ENCODE data around the gene SBSN. TPM values are rescaled to one million over a fixed set of nuclear protein-coding genes. Genes with fewer than 3 reads are reported as not detected.

The SBSN gene
- total and polyA plus RNA-seq, 2 experiments from 2014 or later: 3.2 to 7.9 TPM

- Histone ChIP-seq H3K4me1 (ENCODE audit: insufficient read depth) (0 out of 2 replicates have a peak, but pooled peaks cover 5% of the 10 kb centered on the region), H3K27ac (no peak overlapping the region), H3K79me2 (ENCODE audit: insufficient read depth) (no peaks in the 10 kb centered on the region), H3K9me3 (ENCODE audit: low read depth) (no peaks in the 10 kb centered on the region), H3F3A (ENCODE audit: insufficient read depth) (no peaks in the 10 kb centered on the region), H3K4me2 (ENCODE audit: unreplicated experiment) (no peak overlapping the region), H3K9me2 (ENCODE audit: insufficient read depth) (no peaks in the 10 kb centered on the region), H2AFZ (no peak overlapping the region), H3K4me3 (no peak overlapping the region), H3K36me3 (ENCODE audit: low read depth) (no peaks in the 10 kb centered on the region), H3K27me3 (replicated peaks; ENCODE audit: insufficient read depth) (peaks cover 9% of the 10 kb centered on the region; the same call in 1 of the 2 replicates), H4K20me1 (ENCODE audit: insufficient read depth) (no peaks in the 10 kb centered on the region), H3K9ac (no peak overlapping the region)
- in situ Hi-C loops (cut with MboI): loop anchor here (10.0 kb wide), 1 partner anchor 143 kb away; the partner anchor contains the start of gene FFAR3
- no peak for TF ChIP-seq EZH2 (IDR thresholded peaks at IDR 0.05; ENCODE audit: insufficient read depth, poor library complexity, severe bottlenecking)
- no peak for TF ChIP-seq EZH2phosphoT487 (IDR thresholded peaks at IDR 0.05; ENCODE audit: insufficient read depth, low read depth)
- 76 to 84% methylated on average over 3 of the region's 3 CpGs for WGBS, 2 experiments (ENCODE audit: low coverage in 1 of 2, low lambda C conversion rate in 2 of 2, missing lambda C conversion rate in 2 of 2)
- no peak for DNase-seq
These were observed 29.9 kb downstream of the SBSN start for GRCh38 chr19:35498220-35498619.

DNA sequence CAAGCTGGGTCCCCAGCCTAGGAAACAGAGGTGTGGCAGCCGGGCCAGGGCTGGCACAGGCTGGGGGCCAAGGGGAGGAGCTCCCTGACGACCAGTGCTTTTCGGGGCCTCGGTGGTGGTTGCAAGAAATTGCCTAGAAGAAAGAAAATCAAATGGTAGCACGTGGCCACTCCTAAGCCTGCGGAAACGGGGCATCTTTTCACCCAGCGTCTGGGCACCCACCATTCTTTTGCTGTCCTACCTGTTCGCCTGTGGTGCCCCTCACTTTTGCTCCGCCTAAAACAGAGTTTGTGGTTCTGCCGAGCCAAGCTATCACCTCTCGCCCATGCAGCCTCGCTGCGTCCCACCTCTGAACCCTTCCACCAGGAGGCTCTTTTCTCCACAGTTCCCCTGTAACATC is 30.7 kb downstream of the SBSN start:
- no peak for DNase-seq
- H3K4me2 ChIP-seq (ENCODE audit: unreplicated experiment): no peak overlapping the region
- no peak overlapping the region for H3K27ac ChIP-seq
- no peaks in the 10 kb centered on the region for H4K20me1 ChIP-seq (ENCODE audit: insufficient read depth)
- no peaks in the 10 kb centered on the region for H3K79me2 ChIP-seq (ENCODE audit: insufficient read depth)
- TF ChIP-seq EZH2 (IDR thresholded peaks at IDR 0.05; ENCODE audit: insufficient read depth, poor library complexity, severe bottlenecking) (no peak), EZH2phosphoT487 (IDR thresholded peaks at IDR 0.05; ENCODE audit: insufficient read depth, low read depth) (no peak)
- no peaks in the 10 kb centered on the region for H3K9me2 ChIP-seq (ENCODE audit: insufficient read depth)
- H3K27me3 ChIP-seq (replicated peaks; ENCODE audit: insufficient read depth): peaks cover 17% of the 10 kb centered on the region; the same call in 1 of the 2 replicates
- 0 out of 2 replicates have a peak, but pooled peaks cover 5% of the 10 kb centered on the region for H3K4me1 ChIP-seq (ENCODE audit: insufficient read depth)
- no peaks in the 10 kb centered on the region for H3K36me3 ChIP-seq (ENCODE audit: low read depth)
- no peaks in the 10 kb centered on the region for H3K9me3 ChIP-seq (ENCODE audit: low read depth)
- no peaks in the 10 kb centered on the region for H3F3A ChIP-seq (ENCODE audit: insufficient read depth)
- H3K9ac ChIP-seq: no peak overlapping the region
- H3K4me3 ChIP-seq: no peak overlapping the region
- in situ Hi-C loops (cut with MboI): loop anchor here (10.0 kb wide), 1 partner anchor 143 kb away; the partner anchor contains the start of gene FFAR3
- H2AFZ ChIP-seq: no peak overlapping the region
- WGBS, 2 experiments (ENCODE audit: low coverage in 1 of 2, low lambda C conversion rate in 2 of 2, missing lambda C conversion rate in 2 of 2): 46 to 51% methylated on average over 14 of the region's 14 CpGs

DNA sequence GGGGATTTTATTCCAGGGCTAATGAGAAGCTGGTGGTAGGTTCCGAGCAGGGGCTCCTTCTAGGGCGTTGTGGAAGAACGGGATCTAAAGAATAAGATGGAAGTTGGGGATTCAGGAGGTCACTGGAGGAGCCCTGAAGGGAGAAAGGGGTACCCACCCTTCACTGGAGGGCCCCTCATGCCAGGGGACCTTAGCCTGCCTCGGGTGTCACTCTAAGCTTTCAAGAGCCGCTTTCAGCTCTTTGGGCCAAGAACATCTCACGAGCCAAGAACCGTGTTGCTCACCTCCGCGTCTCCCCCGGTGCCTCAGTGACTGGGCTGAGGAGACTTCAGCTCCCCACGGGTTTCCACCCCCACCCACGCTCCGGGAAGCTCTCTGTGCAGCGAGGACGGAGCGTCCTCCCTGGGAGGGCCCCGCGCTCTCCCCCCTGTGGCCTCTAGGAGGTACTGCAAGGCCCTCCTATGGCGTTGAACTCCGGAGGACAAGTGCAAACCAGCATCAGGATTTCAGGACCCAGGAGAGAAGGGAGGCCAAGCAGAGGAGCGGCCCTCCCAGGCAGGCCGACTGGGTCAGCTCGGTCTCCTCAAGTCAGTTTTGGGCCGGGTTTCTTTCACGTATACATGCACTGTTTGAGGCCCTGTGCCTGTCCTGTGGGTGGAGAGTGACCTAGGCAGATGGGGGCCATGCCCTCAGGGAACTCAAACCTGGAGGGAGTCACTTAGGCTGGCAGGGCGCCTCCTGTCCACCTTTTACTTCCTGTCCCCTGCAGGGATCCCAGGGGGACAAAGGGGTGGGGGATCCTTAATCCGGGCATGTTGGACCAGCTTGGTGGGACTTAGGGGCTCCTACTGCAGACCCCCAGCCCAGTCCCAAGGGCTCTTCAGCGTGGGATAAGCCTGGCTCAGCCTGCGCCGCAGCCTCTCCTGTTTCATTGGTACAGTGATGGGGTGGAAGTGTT is 32.7 kb downstream of the SBSN start:
- in situ Hi-C loops (cut with MboI): loop anchor here (10.0 kb wide), 1 partner anchor 141 kb away; the partner anchor contains the start of gene FFAR3
- no peaks in the 10 kb centered on the region for H3K79me2 ChIP-seq (ENCODE audit: insufficient read depth)
- no peaks in the 10 kb centered on the region for H3K36me3 ChIP-seq (ENCODE audit: low read depth)
- no peak overlapping the region for H3K4me2 ChIP-seq (ENCODE audit: unreplicated experiment)
- H3K27ac ChIP-seq: no peak overlapping the region
- TF ChIP-seq EZH2 (IDR thresholded peaks at IDR 0.05; ENCODE audit: insufficient read depth, poor library complexity, severe bottlenecking) (no peak), EZH2phosphoT487 (IDR thresholded peaks at IDR 0.05; ENCODE audit: insufficient read depth, low read depth) (no peak)
- no peaks in the 10 kb centered on the region for H3K9me3 ChIP-seq (ENCODE audit: low read depth)
- no peaks in the 10 kb centered on the region for H4K20me1 ChIP-seq (ENCODE audit: insufficient read depth)
- H3F3A ChIP-seq (ENCODE audit: insufficient read depth): no peaks in the 10 kb centered on the region
- H3K9me2 ChIP-seq (ENCODE audit: insufficient read depth): no peaks in the 10 kb centered on the region
- H2AFZ ChIP-seq: peak overlapping the region; percentile 39; the same call in 1 of the 2 replicates
- WGBS, 2 experiments (ENCODE audit: low coverage in 1 of 2, low lambda C conversion rate in 2 of 2, missing lambda C conversion rate in 2 of 2): 16% methylated on average over 30 of the region's 30 CpGs
- H3K9ac ChIP-seq: no peak overlapping the region
- peak; percentile 87 for DNase-seq
- H3K27me3 ChIP-seq (replicated peaks; ENCODE audit: insufficient read depth): peaks cover 31% of the 10 kb centered on the region; the same call in 1 of the 2 replicates
- H3K4me3 ChIP-seq: no peak overlapping the region
- no peaks in the 10 kb centered on the region for H3K4me1 ChIP-seq (ENCODE audit: insufficient read depth)

DNA sequence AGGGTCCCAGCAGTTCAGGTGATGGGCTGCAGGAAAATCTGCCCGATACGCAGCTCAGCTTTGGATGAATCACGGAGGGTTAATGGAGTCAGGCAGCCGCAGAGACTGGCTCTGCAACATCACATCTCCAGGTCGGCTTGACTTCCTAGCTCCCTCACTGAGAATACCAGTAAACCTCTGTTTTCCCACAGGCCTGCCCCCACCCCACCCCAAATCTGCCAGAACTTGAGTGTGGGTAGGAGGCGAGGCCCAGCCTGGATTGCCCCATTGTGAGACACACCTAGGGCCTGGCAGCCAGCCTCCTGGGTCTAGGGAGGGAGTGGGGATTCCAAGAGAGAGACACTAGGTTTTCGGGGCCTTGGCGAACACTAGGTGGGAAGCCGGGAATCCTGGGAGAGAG is 34.1 kb downstream of the SBSN start:
- in situ Hi-C loops (cut with MboI): loop anchor here (10.0 kb wide), 1 partner anchor 139 kb away; the partner anchor contains the start of gene FFAR3
- Histone ChIP-seq H3K79me2 (ENCODE audit: insufficient read depth) (no peaks in the 10 kb centered on the region), H3K4me3 (no peak overlapping the region), H3K9me3 (ENCODE audit: low read depth) (no peaks in the 10 kb centered on the region), H3K9me2 (ENCODE audit: insufficient read depth) (no peaks in the 10 kb centered on the region), H3K9ac (no peak overlapping the region), H3K36me3 (ENCODE audit: low read depth) (no peaks in the 10 kb centered on the region), H3F3A (ENCODE audit: insufficient read depth) (no peaks in the 10 kb centered on the region), H4K20me1 (ENCODE audit: insufficient read depth) (no peaks in the 10 kb centered on the region), H3K27ac (no peak overlapping the region), H3K4me1 (ENCODE audit: insufficient read depth) (no peaks in the 10 kb centered on the region), H2AFZ (no peak overlapping the region), H3K27me3 (replicated peaks; ENCODE audit: insufficient read depth) (peaks cover 31% of the 10 kb centered on the region), H3K4me2 (ENCODE audit: unreplicated experiment) (no peak overlapping the region)
- no peak for DNase-seq
- 70 to 81% methylated on average over 8 to 9 of the region's 9 CpGs for WGBS, 2 experiments (ENCODE audit: low coverage in 1 of 2, low lambda C conversion rate in 2 of 2, missing lambda C conversion rate in 2 of 2)
- TF ChIP-seq EZH2phosphoT487 (IDR thresholded peaks at IDR 0.05; ENCODE audit: insufficient read depth, low read depth) (no peak), EZH2 (IDR thresholded peaks at IDR 0.05; ENCODE audit: insufficient read depth, poor library complexity, severe bottlenecking) (no peak)

All from GM23248 (cell line).